IPS DF 4.7 (cell line): Measurements from ENCODE around the gene ASAP2.

ENCODE experiments used
- DNase-seq: peaks from one replicate; pipeline ENCODE4 v3.0.0-alpha.2; 2013; ENCODE audit warnings: low spot score; ENCODE audit errors: extremely low read depth

Gene ASAP2

GRCh38 chr2:9422321-9423099 lies 215.9 kb downstream of the ASAP2 start:
- no peak for DNase-seq

- DNase-seq, result peak; percentile 88
Measured at GRCh38 chr2:9423100-9423921, 216.7 kb downstream of the ASAP2 start, which contains the start of the genes CPSF3 and ITGB1BP1. Gene CPSF3 (plus strand): TSS chr2:9423654. CDS start chr2:9423774, 120 bp downstream. Gene ITGB1BP1 (minus strand): TSS chr2:9423528. CDS start chr2:9418697, 4,831 bp downstream.

- no peak for DNase-seq
Measured at GRCh38 chr2:9423922-9424272, 217.3 kb downstream of the ASAP2 start.

- no peak for DNase-seq
Measured at GRCh38 chr2:9424447-9425164, 218.0 kb downstream of the ASAP2 start.

GRCh38 chr2:9428965-9429577 lies 222.5 kb downstream of the ASAP2 start:
- DNase-seq, result no peak

GRCh38 chr2:9430316-9431293 lies 224.0 kb downstream of the ASAP2 start:
- DNase-seq, result no peak

GRCh38 chr2:9434489-9434888 lies 227.9 kb downstream of the ASAP2 start:
- DNase-seq, result no peak

GRCh38 chr2:9439536-9439935 lies 232.9 kb downstream of the ASAP2 start:
- DNase-seq, result no peak

GRCh38 chr2:9440058-9440727 lies 233.6 kb downstream of the ASAP2 start:
- no peak for DNase-seq

GRCh38 chr2:9441556-9441955 lies 234.9 kb downstream of the ASAP2 start:
- no peak for DNase-seq

GRCh38 chr2:9443526-9443925 lies 236.9 kb downstream of the ASAP2 start:
- no peak for DNase-seq

- DNase-seq, result no peak
Measured at GRCh38 chr2:9445089-9445488, 238.5 kb downstream of the ASAP2 start.

- DNase-seq, result no peak
Measured at GRCh38 chr2:9451231-9451630, 244.6 kb downstream of the ASAP2 start.
